Embryonic facial prominence (tissue), 1 donor: ENCODE results near the gene LRP3.
"Not testable (repeated sequence)": the region's sequence is repeated elsewhere in the genome, so short reads cannot be mapped to it uniquely, and the experiment has no call there.

Experiments
- DNase-seq: peaks from one replicate; pipeline ENCODE4 v3.0.0-alpha.2; 2016; ENCODE audit errors: extremely low spot score

The LRP3 gene, protein sequence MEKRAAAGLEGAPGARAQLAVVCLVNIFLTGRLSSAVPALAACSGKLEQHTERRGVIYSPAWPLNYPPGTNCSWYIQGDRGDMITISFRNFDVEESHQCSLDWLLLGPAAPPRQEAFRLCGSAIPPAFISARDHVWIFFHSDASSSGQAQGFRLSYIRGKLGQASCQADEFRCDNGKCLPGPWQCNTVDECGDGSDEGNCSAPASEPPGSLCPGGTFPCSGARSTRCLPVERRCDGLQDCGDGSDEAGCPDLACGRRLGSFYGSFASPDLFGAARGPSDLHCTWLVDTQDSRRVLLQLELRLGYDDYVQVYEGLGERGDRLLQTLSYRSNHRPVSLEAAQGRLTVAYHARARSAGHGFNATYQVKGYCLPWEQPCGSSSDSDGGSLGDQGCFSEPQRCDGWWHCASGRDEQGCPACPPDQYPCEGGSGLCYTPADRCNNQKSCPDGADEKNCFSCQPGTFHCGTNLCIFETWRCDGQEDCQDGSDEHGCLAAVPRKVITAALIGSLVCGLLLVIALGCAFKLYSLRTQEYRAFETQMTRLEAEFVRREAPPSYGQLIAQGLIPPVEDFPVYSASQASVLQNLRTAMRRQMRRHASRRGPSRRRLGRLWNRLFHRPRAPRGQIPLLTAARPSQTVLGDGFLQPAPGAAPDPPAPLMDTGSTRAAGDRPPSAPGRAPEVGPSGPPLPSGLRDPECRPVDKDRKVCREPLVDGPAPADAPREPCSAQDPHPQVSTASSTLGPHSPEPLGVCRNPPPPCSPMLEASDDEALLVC

DNA sequence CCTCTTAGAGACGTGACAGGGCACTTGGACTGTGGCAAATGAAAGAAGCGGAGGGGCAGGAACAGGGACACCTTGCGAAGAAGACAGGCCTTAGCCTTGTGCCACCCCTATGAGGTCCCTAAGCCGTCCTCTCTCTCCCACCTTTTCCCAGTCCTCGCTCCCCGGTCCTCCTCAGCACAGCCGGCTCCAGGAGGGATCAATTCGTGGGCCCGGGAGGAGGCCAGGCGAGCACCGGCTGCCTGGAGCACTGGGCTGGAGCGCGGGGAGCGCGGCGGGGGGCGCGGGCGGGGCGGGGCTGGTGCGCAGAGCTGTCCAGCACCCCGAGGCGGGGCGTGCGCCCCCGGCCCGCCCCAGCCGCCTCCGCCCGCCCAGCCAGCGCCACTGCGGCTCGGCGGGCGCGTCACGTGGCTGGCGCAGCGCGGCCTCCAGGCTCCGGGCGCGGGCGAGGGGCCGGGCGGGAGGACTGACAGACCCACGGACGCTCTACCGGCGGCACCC lies at the start of gene LRP3:
Gene LRP3, plus strand, starts transcription at position 466 of the 498 bp plus-strand sequence. CDS start 456 bp downstream, outside the sequence.
- no peak for DNase-seq

DNA sequence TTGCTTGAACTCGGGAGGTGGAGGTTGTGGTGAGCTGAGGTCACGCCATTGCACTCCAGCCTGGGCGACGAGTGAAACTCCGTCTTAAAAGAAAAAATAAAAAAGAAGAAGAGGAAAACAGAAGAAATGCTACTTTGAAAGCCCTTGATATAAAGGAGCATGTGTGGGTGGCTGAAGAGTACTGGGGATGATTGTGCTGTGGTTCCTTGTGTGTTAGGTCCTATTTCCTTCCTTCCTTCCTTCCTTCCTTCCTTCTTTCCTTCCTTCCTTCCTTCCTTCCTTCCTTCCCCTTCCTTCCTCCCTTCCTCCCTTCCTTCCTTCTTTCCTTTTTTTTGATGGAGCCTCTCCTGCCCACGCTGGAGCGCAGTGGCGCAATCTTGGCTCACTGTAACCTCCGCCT lies 47.9 kb upstream of the LRP3 start:
- DNase-seq = no peak

DNA sequence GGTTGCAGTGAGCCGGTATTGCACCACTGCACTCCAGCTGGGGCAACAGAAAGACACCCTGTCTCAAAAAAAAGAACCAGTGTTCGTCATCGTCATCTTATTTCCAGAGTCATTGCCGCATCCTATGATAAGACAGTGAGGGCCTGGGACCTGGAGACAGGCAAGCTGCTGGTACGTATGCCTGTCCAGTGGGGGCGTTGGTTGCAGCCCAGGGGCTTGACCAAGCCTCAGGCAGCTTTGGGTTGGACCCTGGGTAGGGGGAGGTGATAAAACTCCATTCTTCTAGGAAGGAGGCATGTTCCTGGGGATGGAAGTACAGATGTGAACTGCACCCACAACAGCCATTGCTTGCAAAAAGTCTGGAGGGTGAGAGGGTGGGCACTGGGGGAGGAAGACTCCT lies 46.6 kb upstream of the LRP3 start:
- DNase-seq = no peak

DNA sequence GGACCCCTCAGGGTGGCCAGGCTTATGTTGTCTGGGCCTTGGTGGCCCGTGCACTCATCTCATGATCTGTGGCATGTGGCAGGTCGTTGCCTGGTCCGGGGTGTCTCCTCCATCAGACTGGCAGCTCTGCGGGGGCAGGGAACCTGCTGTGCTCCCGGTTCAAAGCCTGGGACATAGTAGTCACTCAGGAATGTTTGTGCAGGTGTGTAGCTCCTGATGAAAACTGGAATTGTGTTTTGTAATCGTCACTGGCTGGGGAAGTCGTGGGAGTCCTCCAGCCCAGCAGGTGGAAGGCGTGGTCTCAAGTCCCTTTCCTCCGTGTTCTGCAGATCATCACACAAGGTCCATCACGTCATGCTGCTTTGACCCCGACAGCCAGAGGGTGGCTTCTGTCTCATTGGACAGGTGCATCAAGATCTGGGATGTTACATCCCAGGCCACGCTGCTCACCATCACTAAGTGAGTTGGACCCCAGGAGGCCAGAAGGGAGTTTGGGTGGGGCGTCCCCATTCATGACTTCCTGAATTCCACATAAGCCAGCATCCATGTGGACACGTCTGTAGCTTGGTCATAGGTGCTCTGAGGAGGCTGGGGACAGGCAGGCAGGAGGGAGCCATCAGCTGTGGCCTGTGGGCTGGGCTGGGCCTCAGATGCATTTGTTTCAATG lies 43.1 kb upstream of the LRP3 start:
- no peak for DNase-seq

DNA sequence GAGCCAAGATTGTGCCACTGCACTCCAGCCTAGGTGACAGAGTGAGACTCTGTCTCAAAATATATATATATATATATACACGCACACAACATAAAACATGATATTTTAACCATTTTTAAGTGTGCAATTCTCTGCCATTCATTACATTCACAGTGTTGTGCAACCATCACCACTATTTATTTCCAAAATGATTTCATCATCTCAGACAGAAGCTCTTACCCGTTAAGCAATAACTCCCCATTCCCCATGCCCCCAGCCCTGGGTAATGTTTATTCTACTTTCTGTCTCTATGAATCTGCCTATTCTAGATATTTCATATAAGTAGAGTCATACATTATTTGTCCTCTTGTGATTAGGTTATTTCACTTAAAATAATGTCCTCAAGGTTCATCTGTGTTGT lies 42.0 kb upstream of the LRP3 start:
- DNase-seq = no peak

DNA sequence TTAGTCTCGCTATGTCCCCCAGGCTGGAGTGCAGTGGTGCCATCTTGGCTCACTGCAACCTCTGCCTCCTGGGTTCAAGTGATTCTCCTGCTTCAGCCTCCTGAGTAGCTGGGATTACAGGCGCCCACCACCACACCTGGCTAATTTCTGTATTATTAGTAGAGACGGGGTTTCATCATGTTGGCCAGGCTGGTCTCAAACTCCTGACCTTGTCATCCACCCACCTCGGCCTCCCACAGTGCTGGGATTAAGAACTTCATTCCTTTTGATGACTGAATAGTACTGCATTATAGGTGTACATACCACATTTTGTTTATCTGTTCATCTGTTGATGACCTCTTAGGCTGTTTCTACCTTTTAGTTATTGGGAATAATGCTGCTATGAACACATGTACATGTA lies 41.5 kb upstream of the LRP3 start:
- DNase-seq = not testable (repeated sequence)

DNA sequence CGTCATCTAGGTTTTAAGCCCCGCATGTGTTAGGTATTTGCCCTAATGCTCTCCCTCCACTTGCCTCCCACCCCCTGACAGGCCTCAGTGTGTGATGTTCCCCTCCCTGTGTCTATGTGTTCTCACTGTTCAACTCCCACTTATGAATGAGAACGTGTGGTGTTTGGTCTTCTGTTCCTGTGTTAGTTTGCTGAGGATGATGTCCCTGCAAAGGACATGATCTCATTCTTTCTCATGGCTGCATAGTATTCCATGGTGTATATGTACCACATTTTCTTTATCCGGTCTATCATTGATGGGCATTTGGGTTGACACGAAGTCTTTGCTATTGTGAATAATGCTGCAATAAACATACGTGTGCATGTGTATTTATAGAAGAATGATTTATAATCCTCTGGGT lies 39.8 kb upstream of the LRP3 start:
- DNase-seq = not testable (repeated sequence)

DNA sequence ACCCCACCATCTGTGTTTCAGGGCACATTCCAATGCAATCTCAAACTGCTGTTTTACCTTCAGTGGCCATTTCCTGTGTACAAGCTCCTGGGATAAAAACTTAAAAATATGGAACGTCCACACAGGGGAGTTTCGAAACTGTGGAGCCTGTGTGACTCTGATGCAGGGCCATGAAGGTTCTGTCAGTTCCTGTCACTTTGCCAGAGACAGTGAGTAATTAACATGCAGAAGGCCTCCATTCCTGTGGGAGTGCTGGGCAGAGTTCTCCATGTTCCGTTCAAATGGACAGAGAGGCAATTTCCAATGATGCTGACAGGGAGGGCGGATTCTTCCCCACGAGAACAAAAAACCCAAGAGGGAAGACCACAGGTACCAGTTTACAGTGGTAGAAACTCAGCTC lies 37.8 kb upstream of the LRP3 start:
- no peak for DNase-seq

DNA sequence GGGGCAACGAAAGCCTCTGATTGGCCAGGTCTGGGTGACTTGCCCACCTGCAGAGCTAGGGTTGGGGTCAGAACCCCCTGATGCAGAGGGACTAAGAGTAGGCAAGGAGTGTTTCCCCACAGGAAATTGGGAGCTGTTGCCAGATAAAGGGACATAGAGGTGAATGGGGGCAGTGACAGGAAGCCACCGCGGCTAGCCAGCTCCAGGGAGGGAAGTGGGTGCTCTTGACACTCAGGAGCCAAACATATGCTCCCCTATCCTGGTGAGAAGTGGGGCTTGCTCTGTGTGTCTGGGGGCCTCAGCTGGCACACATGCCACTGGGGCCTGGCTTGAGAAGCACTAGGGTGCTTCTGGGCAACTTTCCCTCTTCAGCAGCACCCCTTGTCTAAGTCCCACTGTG lies 36.2 kb upstream of the LRP3 start:
- DNase-seq = no peak

DNA sequence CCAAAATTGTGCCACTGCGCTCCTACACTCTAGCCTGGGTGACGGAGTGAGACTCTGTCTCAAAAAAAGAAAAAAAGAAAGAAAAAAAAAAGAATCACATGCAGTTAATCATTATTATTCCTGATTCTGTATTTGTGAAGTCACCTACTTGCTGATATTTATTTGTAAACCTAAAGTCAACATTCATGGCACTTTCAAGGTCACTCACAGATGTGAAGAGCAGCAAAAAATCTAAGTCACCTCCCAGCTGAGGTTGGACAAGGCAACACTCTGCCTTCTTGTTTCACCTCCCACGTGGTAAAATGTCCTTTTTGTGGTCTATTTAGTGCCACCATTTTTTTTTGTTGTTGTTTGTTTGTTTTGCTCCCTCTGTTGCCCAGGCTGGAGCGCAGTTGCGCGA lies 35.8 kb upstream of the LRP3 start:
- DNase-seq = no peak

DNA sequence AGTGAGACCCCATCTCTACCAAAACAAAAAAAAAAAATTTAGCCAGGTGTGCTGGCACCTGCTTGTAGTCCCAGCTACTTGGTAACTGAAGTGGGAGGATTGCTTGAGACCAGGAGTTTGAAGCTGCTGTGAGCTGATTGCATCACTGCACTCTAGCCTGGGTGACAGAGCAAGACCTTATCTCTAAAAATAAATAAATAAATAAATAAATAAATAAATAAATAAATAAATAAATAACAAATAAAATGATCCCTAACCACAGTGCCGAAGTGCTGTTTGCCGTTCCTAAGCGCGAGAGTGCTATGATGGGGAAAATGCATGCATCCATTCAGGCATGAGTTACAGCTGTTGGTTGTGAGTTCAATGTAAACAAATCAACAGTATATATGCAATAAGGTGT lies 35.0 kb upstream of the LRP3 start:
- DNase-seq = no peak

DNA sequence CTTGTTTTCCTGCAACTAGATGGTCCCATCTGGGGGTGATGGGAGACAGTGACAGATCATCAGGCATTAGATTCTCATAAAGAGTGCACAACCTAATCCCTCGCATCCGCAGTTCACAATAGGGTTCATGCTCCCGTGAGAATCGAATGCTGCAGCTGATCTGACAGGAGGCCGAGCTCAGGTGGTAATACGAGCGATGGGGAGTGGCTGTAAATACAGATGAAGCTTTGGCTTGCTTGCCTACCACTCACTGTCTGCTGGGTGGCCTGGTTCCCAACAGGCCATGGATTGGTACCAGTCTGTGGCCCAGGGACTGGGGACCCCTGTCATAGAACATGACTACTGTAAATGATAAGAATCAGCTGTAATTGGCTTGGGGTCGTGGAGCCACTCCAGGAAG lies 34.2 kb upstream of the LRP3 start:
- DNase-seq = no peak

DNA sequence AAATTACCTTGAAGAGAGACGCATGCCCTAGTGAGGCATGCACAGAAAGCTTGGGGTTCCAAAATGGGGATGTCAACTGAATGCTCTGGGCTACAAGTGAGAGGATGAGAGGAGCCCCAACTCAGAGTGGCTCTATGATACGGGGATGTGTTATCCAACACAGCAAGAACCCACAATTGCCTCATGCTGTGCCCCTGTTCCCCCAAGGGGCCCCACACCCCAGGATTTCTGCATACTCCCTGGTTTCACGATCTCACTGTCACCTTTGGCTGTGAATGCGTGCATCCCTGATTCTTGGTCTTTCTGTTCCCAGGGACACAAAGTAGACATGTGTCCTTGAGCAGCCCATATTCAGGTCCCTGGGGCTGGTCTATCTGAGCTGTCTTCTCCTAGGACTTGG lies 32.9 kb upstream of the LRP3 start:
- DNase-seq = no peak

DNA sequence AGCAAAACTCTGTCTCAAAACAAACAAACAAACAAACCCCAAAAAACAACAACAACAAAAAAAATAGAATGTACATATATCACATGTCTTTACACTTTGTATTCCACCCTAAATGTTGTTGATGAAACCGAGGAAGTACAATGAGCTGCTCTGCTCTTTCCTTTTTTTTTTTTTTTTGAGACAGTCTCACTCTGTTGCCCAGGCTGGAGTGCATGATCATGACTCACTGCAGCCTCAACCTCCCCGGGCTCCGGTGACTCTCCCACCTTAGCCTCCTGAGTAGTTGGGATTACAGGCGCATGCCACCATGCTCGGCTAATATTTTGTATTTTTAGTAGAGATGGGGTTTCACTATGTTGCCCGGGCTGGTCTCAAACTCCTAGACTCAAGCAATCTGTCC lies 30.6 kb upstream of the LRP3 start:
- no peak for DNase-seq

DNA sequence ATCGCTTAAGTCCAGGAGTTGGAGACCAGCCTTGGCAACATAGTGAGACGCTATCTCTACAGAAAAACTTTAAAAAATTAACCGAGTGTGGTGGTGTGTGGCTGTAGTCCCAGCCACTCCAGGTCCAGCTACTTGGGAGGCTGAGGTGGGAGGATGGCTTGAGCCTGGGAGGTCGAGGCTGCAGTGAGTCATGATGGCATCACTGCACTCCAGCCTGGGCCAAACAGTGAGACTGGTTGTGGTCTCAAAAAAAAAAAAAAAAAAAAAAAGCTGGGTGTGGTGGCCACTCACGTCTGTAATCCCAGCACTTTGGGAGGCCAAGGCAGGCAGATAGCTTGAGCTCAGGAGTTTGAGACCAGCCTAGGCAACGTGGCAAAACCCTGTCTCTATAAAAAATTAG lies 28.1 kb upstream of the LRP3 start:
- DNase-seq = not testable (repeated sequence)

DNA sequence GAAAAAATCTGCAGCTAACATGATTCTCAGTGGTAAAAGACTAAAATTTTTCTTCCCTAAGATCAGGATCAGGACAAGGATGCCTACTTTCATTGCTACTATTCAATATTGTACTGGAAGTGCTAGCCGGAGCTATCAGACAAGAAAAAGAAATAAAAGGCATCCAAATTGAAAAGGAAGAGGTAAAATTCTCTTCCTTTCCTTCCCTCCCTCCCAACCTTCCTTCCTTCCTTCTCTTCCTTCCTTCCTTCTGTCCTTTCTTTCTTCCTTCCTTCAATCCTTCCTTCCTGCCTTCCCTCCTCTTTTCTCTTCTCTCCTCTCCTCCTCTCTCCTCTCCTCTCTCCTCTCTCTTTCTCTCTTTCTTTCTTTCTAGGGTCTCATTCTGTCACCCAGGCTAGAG lies 26.7 kb upstream of the LRP3 start:
- DNase-seq = no peak

DNA sequence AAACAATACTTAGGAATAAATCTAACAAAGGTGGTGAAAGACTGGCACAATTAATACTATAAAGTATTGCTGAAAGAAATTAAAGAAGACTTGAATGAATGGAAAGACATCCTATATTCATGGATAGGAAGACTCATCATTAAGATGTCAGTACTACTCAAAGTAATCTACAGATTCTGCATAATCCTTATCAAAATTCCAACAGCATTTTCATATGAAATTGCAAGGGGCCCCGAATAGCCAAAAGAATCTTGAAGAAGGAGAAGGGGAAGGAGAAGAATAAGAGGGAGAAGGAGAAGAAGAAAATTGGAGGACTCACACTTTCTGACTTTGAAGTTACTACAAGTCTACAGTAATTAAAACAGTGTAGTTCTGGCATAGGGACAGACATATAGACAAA lies 25.6 kb upstream of the LRP3 start:
- DNase-seq = no peak

DNA sequence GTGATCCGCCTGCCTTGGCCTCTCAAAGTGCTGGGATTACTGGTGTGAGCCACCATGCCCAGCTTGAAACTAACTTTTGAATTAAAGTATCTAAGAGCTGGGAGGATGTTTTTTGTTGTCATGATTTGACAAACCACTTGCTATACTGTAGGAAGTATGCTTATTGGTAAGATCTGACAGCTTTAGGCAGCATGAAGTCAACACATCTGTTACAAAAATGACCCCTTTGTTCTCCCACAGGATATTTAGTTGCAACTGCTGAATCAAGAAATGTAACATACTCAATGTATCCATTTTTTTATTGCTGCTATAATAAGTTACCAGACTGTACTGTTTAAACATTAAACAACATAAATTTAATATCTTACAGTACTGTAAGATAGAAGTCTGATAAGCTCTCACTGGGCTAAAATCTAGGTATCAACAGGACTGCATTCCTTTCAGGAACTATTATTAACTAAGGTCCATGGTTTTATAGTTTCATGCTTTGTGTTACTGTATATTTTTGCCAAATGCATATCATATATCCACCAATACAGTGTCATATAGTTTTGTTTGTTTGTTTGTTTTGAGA lies 22.8 kb upstream of the LRP3 start:
- no peak for DNase-seq

DNA sequence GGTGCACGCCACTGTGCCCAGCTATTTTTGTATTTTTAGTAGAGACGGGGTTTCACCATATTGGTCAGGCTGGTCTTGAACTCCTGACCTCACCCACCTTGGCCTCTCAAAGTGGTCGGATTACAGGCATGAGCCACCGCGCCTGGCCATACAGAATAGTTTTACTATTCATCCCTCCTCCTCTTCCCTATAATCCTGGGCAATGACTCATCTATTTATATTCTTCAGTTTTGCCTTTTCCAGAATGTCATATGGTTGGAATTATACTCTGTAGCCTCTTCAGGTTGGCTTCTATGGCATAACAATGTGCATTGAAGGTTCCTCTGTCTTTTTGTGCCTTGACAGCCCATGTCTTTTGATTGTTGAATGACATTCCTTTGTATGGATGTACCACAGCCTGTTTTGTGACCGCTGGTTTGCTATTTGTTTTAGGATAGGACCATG lies 22.2 kb upstream of the LRP3 start:
- no peak for DNase-seq

DNA sequence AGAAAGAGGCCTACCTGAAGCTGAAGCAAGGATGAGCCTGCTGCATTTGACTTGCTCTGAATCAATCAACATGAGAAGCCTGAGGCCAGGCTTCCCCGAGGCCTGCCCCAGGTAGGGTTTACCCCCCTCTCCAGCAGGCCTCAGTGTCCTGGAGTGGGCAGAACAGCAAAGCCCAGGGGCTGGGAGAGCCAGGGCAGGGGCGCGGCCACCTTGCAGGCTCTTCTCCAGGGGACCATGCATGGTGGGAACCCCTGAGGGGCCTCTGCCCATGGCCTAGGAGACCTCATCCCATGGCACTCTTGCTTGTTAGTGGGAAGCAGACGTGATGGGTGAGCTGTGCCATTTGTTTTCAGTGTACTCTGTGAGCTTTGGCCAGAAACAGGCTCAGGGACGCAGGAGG lies 19.9 kb upstream of the LRP3 start:
- DNase-seq = no peak

DNA sequence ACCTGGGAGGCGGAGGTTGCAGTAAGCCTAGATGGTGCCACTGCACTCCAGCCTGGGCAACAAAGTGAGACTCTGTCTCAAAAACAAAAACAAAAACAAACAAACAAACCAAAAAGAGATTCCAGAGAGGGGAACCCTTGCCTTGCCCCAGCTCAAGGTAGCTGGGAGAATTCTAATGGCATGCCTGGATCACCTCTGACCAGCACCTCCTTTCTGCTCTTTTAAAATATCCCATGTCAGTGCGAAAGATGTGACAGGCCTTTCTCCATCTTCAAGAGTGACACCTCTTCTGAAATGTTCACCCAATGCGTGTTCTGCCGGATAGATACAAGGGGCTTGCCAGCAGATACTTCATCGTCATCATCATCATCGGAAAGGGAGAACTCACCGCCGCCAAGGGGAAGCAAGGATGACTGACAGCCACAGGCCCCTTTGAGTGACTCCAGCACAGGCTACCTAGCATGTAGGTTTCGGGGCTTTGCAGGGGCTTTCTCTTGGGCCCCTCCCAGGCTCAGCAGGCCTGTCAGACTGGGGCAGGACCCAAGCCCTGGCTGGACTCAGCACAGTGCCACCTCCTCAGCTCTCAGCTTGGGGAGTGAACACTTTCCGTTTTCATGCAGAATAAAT lies 18.9 kb upstream of the LRP3 start:
- no peak for DNase-seq
